Spleen (tissue), 13 donors: ENCODE measurements around the gene TMX1. TPM values are rescaled to one million over a fixed set of nuclear protein-coding genes. Genes with fewer than 3 reads are reported as not detected.

Source experiments
- DNase-seq: peaks from one replicate; pipeline ENCODE4 v3.0.0-alpha.2; 2020
- H3K27ac ChIP-seq, 8 donors: fragments of 200-600 bp; sonication (generic) in 7 of 8; 1 replicate in 4 of 8; 2 replicates in 4 of 8; pipeline versions ENCODE4 v1.5.0 to v1.8.0; 2016 to 2021; ENCODE audit warnings: inconsistent platforms in 4 of 8, mild to moderate bottlenecking in 4 of 8, moderate library complexity in 1 of 8
- H3K27me3 ChIP-seq, 7 donors: fragments of 200-600 bp; sonication (generic) in 6 of 7; replicated peaks in 1 of 7; 1 replicate in 4 of 7; 2 replicates in 3 of 7; pipeline versions ENCODE4 v1.5.0 to v1.8.0; 2016 to 2021; ENCODE audit warnings: inconsistent platforms in 3 of 7, mild to moderate bottlenecking in 1 of 7
- H3K36me3 ChIP-seq, 6 donors: fragments of 200-600 bp; sonication (generic) in 5 of 6; 1 replicate in 4 of 6; 2 replicates in 2 of 6; pipeline versions ENCODE4 v1.5.0 to v1.8.0; 2016 to 2021; ENCODE audit warnings: inconsistent platforms in 2 of 6
- H3K4me1 ChIP-seq, 6 donors: fragments of 200-600 bp; sonication (generic) in 5 of 6; 1 replicate in 3 of 6; 2 replicates in 3 of 6; pipeline versions ENCODE4 v1.5.0 to v1.8.0; 2016 to 2021; ENCODE audit warnings: inconsistent platforms in 3 of 6
- H3K4me3 ChIP-seq, 8 donors: fragments of 200-600 bp; sonication (generic) in 7 of 8; 1 replicate in 4 of 8; 2 replicates in 4 of 8; pipeline versions ENCODE4 v1.5.0 to v1.8.0; 2016 to 2021; ENCODE audit warnings: inconsistent platforms in 4 of 8, mild to moderate bottlenecking in 4 of 8, moderate library complexity in 2 of 8
- H3K9me3 ChIP-seq, 8 donors: fragments of 200-600 bp; sonication (generic) in 7 of 8; 1 replicate in 4 of 8; 2 replicates in 4 of 8; pipeline versions ENCODE4 v1.5.0 to v1.8.0; 2016 to 2021; ENCODE audit warnings: inconsistent platforms in 4 of 8
- POLR2A ChIP-seq, 3 donors: fragments of 450-650 bp; IDR thresholded peaks; one replicate each; pipeline ENCODE4 v1.5.1; 2017; ENCODE audit warnings: antibody characterized with exemption in 3 of 3, mild to moderate bottlenecking in 1 of 3
- POLR2AphosphoS5 ChIP-seq, 3 donors: sonication (generic); formaldehyde crosslinking; IDR thresholded peaks; one replicate each; pipeline ENCODE4 v1.5.1; 2017; ENCODE audit warnings: antibody characterized with exemption in 3 of 3
- WGBS, 5 donors: extraction: QIAGEN DNeasy Blood & Tissue Kit in 3 of 5; methylation state at CpG; one replicate each; pipeline versions ENCODE4 v1.1.5 to v1.1.7; 2013 to 2018; 5-methylcytosine and 5-hydroxymethylcytosine counted together
- intact Hi-C: fragments of 100-400 bp; cut with DNase I; formaldehyde crosslinking; loops from one replicate; pipeline ENCODE4 v1.15.0; 2023; ENCODE audit warnings: low total_unique reads
- long read RNA-seq, 2 donors: transcript quantifications; one replicate each; lab custom pipeline, GENCODE V29; 2026
- polyA plus RNA-seq, 3 donors: library from polyadenylated mRNA; stranded (reverse); fragments of 200-250 nt; gene quantifications; one replicate each; pipeline ENCODE4 v1.2.1, GENCODE V29; 2013
- total RNA-seq, 7 donors: library from RNA; depleted of rRNA in 3 of 7; stranded (reverse); fragments of >200 nt in 3 of 7; fragmentation: NEBNext Ultra II Directional in 4 of 7; extraction: Animal tissue kit (Norgen Biotek cat#: 25700) in 4 of 7; gene quantifications; one replicate each; pipeline versions ENCODE4 v1.1.0 to v1.2.1, GENCODE V29; 2016 to 2021
- TF ChIP-seq, protein P1 (sequence below), 11 experiments: fragments of 200-600 bp in 7 of 11; fragments of 450-650 bp in 4 of 11; sonication (generic) in 4 of 11; IDR thresholded peaks in 8 of 11; conservative IDR thresholded peaks in 3 of 11; 1 replicate in 7 of 11; 2 replicates in 4 of 11; pipeline versions ENCODE4 v1.4.0 to v1.8.0; 2016 to 2021; ENCODE audit warnings: antibody characterized with exemption in 11 of 11, inconsistent platforms in 4 of 11, mild to moderate bottlenecking in 1 of 11
- donor health status: healthy with polysubstance abuse.
- donor health status: DM: no; HTN: no; CAD: no; lungs with moderate emphysema.
- donor health status: DM: no; HTN: no; CAD: no.
- donor health status: Bipolar disorder and iron deficiency.
- donor health status: healthy.
- donor health status: DM: no; HTN: no; CAD: no.
- donor health status: DM: yes; HTN: yes; CAD: no.

TMX1 gene, protein sequence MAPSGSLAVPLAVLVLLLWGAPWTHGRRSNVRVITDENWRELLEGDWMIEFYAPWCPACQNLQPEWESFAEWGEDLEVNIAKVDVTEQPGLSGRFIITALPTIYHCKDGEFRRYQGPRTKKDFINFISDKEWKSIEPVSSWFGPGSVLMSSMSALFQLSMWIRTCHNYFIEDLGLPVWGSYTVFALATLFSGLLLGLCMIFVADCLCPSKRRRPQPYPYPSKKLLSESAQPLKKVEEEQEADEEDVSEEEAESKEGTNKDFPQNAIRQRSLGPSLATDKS
- total RNA-seq: 10 to 100 TPM; 33.7 to 41.3 (median 39.0) TPM
- 1 to 10 TPM; 6.1 to 9.8 (median 9.6) TPM for polyA plus RNA-seq
- long read RNA-seq, donor 1, transcript TMX1-201 (8 exons, 3,995 nt): major isoform, 33 of 33 reads
- long read RNA-seq, donor 1, partial matches to known transcripts: 0 of 33 reads
- long read RNA-seq, donor 1, other reads (novel, unspliced or antisense): 0 of 33 reads
- long read RNA-seq, donor 2, transcript TMX1-201 (8 exons, 3,995 nt): major isoform, 15 of 29 reads
- long read RNA-seq, donor 2, partial matches to known transcripts: 14 of 29 reads
- long read RNA-seq, donor 2, other reads (novel, unspliced or antisense): 0 of 29 reads

DNA sequence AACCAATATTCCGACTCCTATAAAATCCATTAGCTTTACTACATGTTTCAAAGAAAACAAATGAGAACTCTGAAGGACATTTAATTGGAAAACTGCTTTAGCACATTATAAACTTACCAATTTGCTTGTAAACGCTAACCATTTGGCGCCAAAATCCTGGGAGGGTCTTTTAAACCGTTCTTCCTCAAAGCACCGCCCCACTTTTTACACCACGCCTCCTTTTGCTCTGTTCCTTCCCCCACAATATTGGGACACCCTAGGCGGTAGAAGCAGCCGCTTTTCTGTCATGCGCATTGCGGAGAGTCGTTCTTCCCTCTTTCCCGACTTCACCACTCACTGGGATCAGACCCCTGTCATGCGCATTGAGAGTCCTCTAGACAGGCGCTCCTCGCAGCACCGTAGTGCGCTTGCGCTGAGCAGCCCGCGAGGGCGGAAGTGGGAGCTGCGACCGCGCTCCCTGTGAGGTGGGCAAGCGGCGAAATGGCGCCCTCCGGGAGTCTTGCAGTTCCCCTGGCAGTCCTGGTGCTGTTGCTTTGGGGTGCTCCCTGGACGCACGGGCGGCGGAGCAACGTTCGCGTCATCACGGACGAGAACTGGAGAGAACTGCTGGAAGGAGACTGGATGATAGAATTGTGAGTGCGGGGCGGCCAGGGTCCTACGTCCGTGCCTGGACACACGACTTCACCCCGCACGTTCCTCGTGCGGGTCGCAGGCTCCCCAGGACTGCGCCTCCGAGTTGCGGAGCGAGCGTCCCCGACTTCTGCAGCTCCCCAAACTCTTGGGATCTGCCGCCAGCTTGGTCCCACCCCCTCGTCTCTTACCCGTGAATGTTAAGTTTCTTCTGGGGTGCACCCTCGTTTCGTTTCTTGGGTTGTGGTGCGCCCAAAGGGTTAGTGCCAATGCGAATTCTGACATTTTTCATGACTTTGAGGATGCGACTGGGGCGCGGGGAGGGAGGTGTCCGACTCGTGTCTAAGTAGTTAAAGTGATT, at the start of gene TMX1:
Gene TMX1 (plus strand): TSS at position 435 of the 991 bp plus-strand sequence. CDS start 46 bp downstream, at position 481.
- WGBS, 5 donors: 1% methylated on average over 50 to 65 of the region's 65 CpGs

DNA sequence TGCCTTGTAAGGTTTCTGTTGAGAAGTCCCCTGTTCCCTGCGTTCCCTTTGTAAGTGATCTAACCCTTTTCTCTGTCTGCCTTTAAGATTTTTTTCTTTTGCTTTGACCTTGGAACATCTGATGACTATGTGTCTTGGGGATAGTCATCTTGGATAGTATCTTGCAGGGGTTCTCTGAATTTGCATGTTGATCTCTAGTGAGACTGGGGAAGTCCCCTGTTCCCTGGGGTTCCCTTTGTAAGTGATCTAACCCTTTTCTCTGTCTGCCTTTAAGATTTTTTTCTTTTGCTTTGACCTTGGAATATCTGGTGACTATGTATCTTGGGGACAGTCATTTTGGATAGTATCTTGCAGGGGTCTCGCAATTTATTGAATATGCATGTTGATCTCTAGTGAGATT, 38.2 kb upstream of the TMX1 start:
- Histone ChIP-seq H3K4me3 (no peak overlapping the region), H3K9me3 (no peaks in the 10 kb centered on the region), H3K4me1 (peaks cover 0 to 28% (median 5%) of the 10 kb centered on the region in 6 donors), H3K27me3 (no peaks in the 10 kb centered on the region), H3K36me3 (no peaks in the 10 kb centered on the region), H3K27ac (no peak overlapping the region)
- intact Hi-C loops: no loop called here
- WGBS, 5 donors: 85 to 90% (median 88%) methylated on average over 2 of the region's 2 CpGs
- no peak for DNase-seq
- TF ChIP-seq, protein P1, sequence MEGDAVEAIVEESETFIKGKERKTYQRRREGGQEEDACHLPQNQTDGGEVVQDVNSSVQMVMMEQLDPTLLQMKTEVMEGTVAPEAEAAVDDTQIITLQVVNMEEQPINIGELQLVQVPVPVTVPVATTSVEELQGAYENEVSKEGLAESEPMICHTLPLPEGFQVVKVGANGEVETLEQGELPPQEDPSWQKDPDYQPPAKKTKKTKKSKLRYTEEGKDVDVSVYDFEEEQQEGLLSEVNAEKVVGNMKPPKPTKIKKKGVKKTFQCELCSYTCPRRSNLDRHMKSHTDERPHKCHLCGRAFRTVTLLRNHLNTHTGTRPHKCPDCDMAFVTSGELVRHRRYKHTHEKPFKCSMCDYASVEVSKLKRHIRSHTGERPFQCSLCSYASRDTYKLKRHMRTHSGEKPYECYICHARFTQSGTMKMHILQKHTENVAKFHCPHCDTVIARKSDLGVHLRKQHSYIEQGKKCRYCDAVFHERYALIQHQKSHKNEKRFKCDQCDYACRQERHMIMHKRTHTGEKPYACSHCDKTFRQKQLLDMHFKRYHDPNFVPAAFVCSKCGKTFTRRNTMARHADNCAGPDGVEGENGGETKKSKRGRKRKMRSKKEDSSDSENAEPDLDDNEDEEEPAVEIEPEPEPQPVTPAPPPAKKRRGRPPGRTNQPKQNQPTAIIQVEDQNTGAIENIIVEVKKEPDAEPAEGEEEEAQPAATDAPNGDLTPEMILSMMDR (IDR thresholded peaks at IDR 0.05 in 8 of 11, conservative IDR thresholded peaks at IDR 0.05 in 3 of 11): no peak
- no peak for TF ChIP-seq POLR2A (IDR thresholded peaks at IDR 0.05)

More for the DNA sequence above, at the start of gene TMX1:
- H3K4me3 ChIP-seq: peak within 1 kb of the TSS; percentile 82 to 99 (median 94)
- H3K9me3 ChIP-seq: no peaks in the 10 kb centered on the region
- H3K4me1 ChIP-seq: peaks cover 16 to 57% (median 44%) of the 10 kb centered on the region in 6 donors
- intact Hi-C loops: no loop called here
- H3K27ac ChIP-seq: peak within 1 kb of the TSS; percentile 82 to 94 (median 91)
- H3K36me3 ChIP-seq: peaks cover 0 to 12% (median 0%) of the 10 kb centered on the region in 6 donors
- no peaks in the 10 kb centered on the region for H3K27me3 ChIP-seq
- TF ChIP-seq POLR2AphosphoS5 (IDR thresholded peaks at IDR 0.05) (peak; percentile 98 to 99 (median 99)), POLR2A (IDR thresholded peaks at IDR 0.05) (peak in 2 of 3 donors; percentile 65 to 86)
- TF ChIP-seq, protein P1 (IDR thresholded peaks at IDR 0.05 in 8 of 11, conservative IDR thresholded peaks at IDR 0.05 in 3 of 11): peak in 4 of 11 experiments; percentile 11 to 33 (median 26)
- peak; percentile 97 for DNase-seq

- no peak for TF ChIP-seq POLR2AphosphoS5 (IDR thresholded peaks at IDR 0.05)
- no peak for TF ChIP-seq POLR2A (IDR thresholded peaks at IDR 0.05)
- TF ChIP-seq, protein P1 (IDR thresholded peaks at IDR 0.05 in 8 of 11, conservative IDR thresholded peaks at IDR 0.05 in 3 of 11): no peak
- peak; percentile 69 for DNase-seq
- H3K4me3 ChIP-seq: no peak overlapping the region
- H3K27ac ChIP-seq: no peak overlapping the region
- no peaks in the 10 kb centered on the region for H3K27me3 ChIP-seq
- H3K36me3 ChIP-seq: no peaks in the 10 kb centered on the region
- H3K9me3 ChIP-seq: no peaks in the 10 kb centered on the region
- WGBS, 5 donors: 43 to 71% (median 65%) methylated on average over 5 of the region's 5 CpGs
- intact Hi-C loops: no loop called here
- H3K4me1 ChIP-seq: peaks cover 0 to 28% (median 5%) of the 10 kb centered on the region in 6 donors
These were observed 37.0 kb upstream of the TMX1 start for GRCh38 chr14:51202914-51203665.
